AG04450 (cell line): ENCODE results near the gene ALDH9A1. TPM values are rescaled to one million over a fixed set of nuclear protein-coding genes. Genes with fewer than 3 reads are reported as not detected.
"Not testable (repeated sequence)": the region's sequence is repeated elsewhere in the genome, so short reads cannot be mapped to it uniquely, and the experiment has no call there.

Experiments used
- CTCF ChIA-PET: fragments of 300-600, 350-600 bp; formaldehyde crosslinking; extraction: SDS; loops from one replicate; lab custom pipeline; 2022; ENCODE audit warnings: antibody characterized with exemption, inconsistent platforms; lab: Charles Lee
- POLR2A ChIA-PET: fragments of 350-600 bp; formaldehyde crosslinking; extraction: SDS; loops from one replicate; lab custom pipeline; 2021; ENCODE audit warnings: antibody characterized with exemption, inconsistent platforms; lab: Yijun Ruan, JAX
- DNase-seq: peaks from one replicate; pipeline ENCODE4 v3.0.0-alpha.2; 2011; ENCODE audit warnings: low read depth, low spot score
- H3K27ac ChIP-seq: one replicate; pipeline ENCODE4 v1.5.1; 2012; ENCODE audit warnings: low read depth, low read length, control low read depth
- H3K27me3 ChIP-seq: one replicate; pipeline ENCODE4 v1.6.0; 2012; ENCODE audit warnings: low read length; ENCODE audit not compliant: control insufficient read depth, insufficient read depth
- H3K4me3 ChIP-seq: 2 replicates; pipeline ENCODE4 v1.5.1; 2011; ENCODE audit warnings: mild to moderate bottlenecking, low read depth, low read length, control low read depth
- H3K9me3 ChIP-seq: 2 replicates; pipeline ENCODE4 v1.5.1; 2012; ENCODE audit warnings: low read length; ENCODE audit not compliant: control insufficient read depth, insufficient read depth
- polyA plus RNA-seq: library from polyadenylated mRNA; depleted of rRNA; stranded (reverse); fragments of >200 nt; gene quantifications from 2 replicates; pipeline ENCODE4 v1.2.3, GENCODE V29; 2011
- TF ChIP-seq, protein P1 (sequence below): IDR thresholded peaks from 2 replicates; pipeline ENCODE4 v1.5.1; 2011; ENCODE audit warnings: low read depth, low read length, control low read depth, inconsistent platforms

ALDH9A1 gene
- polyA plus RNA-seq, 1 experiment = 149 TPM

- Histone ChIP-seq H3K27me3 (no peaks in the 10 kb centered on the region), H3K4me3 (no peak overlapping the region), H3K27ac (no peak overlapping the region), H3K9me3 (peaks cover 7% of the 10 kb centered on the region; the same call in 1 of the 2 replicates)
- CTCF ChIA-PET = interaction anchor here (0.9 to 1.6 kb wide), 4 partner anchors 8 to 238 kb away, joined by 3 to 6 read pairs (median 5); partner anchors contain the start of gene ALDH9A1
- POLR2A ChIA-PET = no interaction called here
- no peak for DNase-seq
- TF ChIP-seq, protein P1, sequence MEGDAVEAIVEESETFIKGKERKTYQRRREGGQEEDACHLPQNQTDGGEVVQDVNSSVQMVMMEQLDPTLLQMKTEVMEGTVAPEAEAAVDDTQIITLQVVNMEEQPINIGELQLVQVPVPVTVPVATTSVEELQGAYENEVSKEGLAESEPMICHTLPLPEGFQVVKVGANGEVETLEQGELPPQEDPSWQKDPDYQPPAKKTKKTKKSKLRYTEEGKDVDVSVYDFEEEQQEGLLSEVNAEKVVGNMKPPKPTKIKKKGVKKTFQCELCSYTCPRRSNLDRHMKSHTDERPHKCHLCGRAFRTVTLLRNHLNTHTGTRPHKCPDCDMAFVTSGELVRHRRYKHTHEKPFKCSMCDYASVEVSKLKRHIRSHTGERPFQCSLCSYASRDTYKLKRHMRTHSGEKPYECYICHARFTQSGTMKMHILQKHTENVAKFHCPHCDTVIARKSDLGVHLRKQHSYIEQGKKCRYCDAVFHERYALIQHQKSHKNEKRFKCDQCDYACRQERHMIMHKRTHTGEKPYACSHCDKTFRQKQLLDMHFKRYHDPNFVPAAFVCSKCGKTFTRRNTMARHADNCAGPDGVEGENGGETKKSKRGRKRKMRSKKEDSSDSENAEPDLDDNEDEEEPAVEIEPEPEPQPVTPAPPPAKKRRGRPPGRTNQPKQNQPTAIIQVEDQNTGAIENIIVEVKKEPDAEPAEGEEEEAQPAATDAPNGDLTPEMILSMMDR = no peak
These were observed 11.4 kb downstream of the ALDH9A1 start for GRCh38 chr1:165686971-165687433.

DNA sequence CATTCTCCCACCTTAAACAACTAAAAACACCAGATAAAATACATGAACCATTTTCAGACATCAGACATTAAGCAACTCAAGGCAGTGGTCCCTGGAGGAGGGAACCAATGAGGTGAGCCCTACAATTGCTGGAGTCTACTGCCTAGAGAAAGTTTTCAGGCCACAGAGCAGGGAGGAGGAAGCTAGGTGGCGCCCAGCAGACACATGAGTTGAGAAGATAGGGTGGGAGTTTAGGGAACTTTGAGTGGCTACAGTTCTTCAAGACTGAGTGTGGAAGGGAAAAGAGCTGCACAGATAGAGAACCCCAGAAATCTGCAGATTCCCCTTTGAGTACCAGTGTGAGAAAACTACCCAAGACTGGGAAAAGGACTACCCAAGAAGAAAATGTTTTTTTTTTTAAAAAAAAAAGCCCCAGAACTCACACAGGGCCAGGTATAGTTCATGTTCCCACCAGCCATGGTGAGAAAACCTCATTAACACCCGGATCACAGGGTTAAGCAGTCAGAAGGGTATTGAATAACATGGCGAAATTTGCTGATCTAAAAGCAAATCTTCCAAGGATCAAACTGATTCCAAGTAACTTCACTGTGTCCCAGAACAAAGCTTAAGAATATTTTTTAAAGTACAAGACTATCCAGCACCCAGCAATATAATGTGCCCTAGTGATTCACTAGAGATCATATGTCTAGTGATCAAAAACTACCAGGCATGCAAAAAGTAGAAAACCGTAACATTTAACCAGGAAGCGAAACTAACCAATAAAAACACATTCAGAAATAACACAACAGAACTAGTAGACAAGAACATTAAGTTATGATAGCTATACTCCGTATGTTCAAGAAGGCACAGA lies 12.0 kb downstream of the ALDH9A1 start:
- ChIA-PET CTCF (interaction anchor here (0.9 to 1.6 kb wide), 4 partner anchors 9 to 239 kb away, joined by 3 to 6 read pairs (median 5); partner anchors contain the start of gene ALDH9A1), POLR2A (no interaction called here)
- peaks cover 7% of the 10 kb centered on the region; the same call in 1 of the 2 replicates for H3K9me3 ChIP-seq
- H3K4me3 ChIP-seq = no peak overlapping the region
- TF ChIP-seq, protein P1 = no peak
- no peaks in the 10 kb centered on the region for H3K27me3 ChIP-seq
- no peak overlapping the region for H3K27ac ChIP-seq
- no peak for DNase-seq

DNA sequence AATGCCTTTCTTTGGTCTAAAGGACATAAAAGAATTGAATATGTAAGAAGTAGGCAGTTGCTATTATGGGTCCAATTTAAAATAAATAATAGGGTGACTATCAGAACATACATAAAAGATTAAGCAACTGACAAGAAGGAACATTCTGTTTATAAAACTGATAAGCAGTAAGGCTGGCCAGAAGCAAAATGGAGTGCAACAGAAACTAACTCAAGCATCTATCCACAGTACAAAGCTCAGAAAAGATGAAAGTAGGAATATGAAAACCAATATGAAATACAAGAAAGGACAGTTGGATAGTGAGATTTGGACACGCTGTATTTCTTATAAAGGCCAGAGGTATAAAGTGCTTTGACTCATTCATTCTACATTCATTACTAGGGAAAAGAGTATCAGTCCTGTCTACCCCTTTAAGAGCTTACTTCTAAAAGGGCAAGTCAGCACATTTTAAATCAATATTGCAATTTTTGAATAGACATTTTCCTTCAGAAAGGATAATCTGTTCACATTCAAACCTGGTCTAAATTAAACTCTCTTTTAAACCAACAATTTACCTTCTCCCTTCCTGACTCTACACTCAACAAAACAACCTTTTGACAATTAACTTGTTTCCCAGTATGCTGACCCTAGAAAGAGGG lies 14.4 kb downstream of the ALDH9A1 start:
- TF ChIP-seq, protein P1 = no peak
- no peak for DNase-seq
- H3K9me3 ChIP-seq = peaks cover 2% of the 10 kb centered on the region; the same call in 1 of the 2 replicates
- H3K4me3 ChIP-seq = no peak overlapping the region
- ChIA-PET POLR2A (interaction anchor here (1.4 kb wide), 1 partner anchor 14 kb away, joined by 4 read pairs; the partner anchor contains the start of gene ALDH9A1), CTCF (interaction anchor here (0.6 to 1.2 kb wide), 3 partner anchors 22 to 245 kb away, joined by 3 to 9 read pairs (median 3); no protein-coding TSS in a partner anchor)
- H3K27me3 ChIP-seq = no peaks in the 10 kb centered on the region
- no peak overlapping the region for H3K27ac ChIP-seq

DNA sequence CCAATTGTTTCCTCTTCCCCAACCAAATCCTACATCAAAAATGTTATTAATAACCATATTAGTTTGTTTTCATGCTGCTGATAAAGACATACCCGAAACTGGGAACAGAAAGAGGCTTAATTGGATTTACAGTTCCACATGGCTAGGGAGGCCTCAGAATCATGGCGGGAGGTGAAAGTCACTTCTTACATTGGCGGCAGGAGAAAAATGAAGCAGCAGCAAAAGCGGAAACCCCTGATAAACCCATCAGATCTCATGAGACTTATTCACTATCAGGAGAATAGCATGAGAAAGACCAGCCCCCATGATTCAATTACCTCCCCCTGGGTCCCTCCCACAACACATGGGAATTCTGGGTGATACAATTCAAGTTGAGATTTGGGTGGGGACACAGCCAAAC lies 17.6 kb downstream of the ALDH9A1 start:
- H3K27ac ChIP-seq, POLR2A ChIA-PET, H3K4me3 ChIP-seq, CTCF ChIA-PET, H3K9me3 ChIP-seq, H3K27me3 ChIP-seq, DNase-seq: not testable (repeated sequence)

DNA sequence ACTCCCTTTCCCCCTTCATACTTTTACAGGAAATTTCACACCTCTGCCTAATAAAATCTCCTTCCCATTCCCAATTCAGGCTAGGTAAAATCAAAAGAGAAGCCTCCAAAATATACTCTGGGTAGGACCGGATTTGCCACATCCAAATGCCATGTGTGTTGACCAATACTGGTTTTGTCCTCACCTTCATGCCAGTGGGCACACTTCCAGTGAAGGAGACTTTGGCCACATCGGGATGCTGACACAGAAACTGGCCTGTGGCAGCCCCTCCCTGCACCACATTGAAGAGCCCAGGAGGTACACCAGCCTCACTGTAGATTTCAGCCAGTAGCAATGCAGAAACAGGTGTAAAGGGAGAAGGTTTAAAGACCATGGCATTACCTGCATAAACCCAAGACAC lies 18.1 kb downstream of the ALDH9A1 start:
- ChIA-PET POLR2A (no interaction called here), CTCF (no interaction called here)
- no peaks in the 10 kb centered on the region for H3K27me3 ChIP-seq
- TF ChIP-seq, protein P1 = no peak
- no peak overlapping the region for H3K27ac ChIP-seq
- no peak overlapping the region for H3K4me3 ChIP-seq
- DNase-seq = no peak
- no peaks in the 10 kb centered on the region; the same call in 1 of the 2 replicates for H3K9me3 ChIP-seq
